GM18909 (cell line): ENCODE results near the gene GNA12.

ENCODE experiments used
- ATAC-seq: cut with Tn5 transposase; IDR thresholded peaks from one replicate; pipeline ENCODE4 v1.9.1; 2021; ENCODE audit warnings: mild to moderate bottlenecking; ENCODE audit not compliant: unreplicated experiment, poor library complexity

The GNA12 gene

DNA sequence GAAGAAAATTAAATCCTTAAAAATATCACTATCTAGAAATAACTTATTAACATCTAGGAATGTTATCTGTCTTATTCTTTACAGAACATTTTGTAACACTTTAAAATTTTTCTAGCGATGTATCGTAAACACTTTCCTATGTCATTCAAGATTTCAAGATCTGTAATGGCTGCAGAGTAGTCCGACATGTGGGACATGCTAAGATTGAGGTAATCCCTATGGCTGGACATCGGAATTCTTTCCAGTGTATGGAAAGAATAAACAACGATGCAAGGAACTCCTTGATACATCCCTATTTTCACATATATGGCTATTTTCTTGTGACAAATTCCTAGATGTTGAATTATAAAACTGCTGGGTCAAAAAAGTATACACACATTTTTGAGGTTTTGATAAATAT is 37.5 kb downstream of the GNA12 start:
- no peak for ATAC-seq

- no peak for ATAC-seq
Measured at GRCh38 chr7:2805213-2805944, 38.7 kb downstream of the GNA12 start.

DNA sequence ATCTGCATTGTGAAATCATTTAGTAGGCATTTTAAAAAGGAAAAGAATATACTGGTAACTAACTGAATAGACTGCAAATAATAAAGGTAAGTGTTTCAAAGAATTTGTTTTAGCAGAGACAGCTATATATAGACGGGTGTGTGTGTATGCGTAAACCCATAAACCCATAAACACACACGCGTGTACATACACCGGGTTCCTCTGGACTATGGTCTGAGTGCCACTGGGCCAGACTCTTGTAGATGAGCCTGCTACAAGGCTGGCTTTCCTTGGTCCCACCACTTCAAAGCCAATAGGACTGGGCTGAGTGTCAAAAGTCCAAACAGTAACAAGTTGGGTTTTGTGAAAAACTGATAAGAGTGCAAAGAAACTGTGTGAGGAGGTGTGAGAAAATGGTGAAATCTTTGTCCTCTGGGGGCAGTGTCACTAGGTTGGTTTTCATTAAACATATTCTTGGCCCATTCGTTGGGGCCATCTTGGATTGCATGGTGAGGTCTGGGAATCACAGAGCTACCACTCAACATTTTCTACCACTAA is 39.8 kb downstream of the GNA12 start:
- no peak for ATAC-seq

- ATAC-seq = no peak
Measured at GRCh38 chr7:2803755-2804154, 40.4 kb downstream of the GNA12 start.

DNA sequence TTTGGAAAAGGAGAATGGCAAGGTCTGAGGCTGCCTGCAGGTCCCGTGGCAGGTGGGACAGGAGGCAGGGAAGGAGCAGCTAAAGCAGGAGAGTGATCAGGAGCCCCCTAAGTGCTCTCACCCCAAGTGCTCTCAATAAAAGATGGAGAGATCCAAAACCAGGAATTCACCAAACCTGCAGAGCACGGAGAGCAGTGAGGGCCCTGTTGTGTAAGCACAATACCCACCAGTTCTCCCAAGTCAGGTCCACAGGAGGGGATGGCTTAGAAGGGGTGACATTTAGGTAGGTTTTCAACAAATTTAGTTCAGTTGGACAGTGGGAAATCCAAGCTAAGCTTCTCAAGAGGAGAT is 40.8 kb downstream of the GNA12 start:
- ATAC-seq = no peak

- no peak for ATAC-seq
Measured at GRCh38 chr7:2802504-2803341, 41.4 kb downstream of the GNA12 start.

DNA sequence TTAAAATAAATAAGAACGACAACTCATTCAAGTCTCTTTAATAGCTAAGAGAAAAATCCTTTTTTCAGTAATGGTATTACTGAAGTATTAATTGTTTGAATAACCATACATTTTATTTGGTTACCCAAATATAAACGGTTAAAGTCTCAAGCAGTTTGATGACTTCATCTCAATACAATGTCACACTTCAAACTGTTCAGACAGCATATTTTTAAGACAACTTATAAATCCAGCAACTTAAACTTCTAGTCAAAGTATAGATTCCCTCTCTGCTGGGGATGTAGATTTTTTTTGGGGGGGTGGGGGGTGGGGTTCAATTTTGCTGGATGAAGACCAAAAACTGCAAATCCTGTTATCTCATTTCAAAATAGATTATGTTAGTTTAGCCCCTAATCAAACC is 42.0 kb downstream of the GNA12 start:
- no peak for ATAC-seq

DNA sequence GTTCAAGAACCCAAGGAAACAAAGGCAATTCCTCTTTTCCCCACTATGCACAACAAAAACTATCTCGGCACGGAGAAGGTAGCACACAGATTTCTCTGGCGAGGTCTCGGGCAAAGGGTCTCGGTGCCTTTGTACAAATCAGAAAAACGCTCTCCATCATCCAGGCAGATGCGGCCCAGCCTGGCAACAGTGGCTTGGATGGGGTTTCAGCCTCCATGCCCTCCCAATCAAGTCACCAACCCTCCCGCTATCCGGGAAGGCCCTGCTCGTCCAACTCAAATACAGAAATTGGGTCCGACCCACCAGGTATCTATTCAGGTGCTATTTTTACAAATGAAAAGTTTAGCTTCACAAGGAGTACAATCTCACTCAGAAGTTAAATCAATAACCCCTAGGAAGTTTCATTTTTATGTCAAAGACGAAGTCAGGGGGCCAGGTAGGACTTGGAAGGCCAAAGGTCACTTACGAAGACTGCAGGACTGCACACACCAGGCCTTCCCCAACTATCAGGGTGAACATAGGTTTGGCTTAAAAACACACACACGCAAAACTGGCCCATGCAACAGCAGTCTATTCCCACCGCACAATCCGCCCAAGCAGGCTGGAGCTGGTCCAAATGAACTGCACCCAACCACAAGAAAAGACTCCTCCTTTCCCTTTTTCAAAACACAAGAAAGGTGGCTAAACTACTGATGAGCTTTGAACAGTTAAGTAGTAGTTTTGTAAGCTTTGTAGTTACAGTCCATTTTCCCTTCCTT is 43.0 kb downstream of the GNA12 start:
- ATAC-seq = no peak

- ATAC-seq = no peak
Measured at GRCh38 chr7:2800220-2800930, 43.7 kb downstream of the GNA12 start.

- no peak for ATAC-seq
Measured at GRCh38 chr7:2799253-2799652, 44.9 kb downstream of the GNA12 start.

- no peak for ATAC-seq
Measured at GRCh38 chr7:2798669-2799068, 45.4 kb downstream of the GNA12 start.

DNA sequence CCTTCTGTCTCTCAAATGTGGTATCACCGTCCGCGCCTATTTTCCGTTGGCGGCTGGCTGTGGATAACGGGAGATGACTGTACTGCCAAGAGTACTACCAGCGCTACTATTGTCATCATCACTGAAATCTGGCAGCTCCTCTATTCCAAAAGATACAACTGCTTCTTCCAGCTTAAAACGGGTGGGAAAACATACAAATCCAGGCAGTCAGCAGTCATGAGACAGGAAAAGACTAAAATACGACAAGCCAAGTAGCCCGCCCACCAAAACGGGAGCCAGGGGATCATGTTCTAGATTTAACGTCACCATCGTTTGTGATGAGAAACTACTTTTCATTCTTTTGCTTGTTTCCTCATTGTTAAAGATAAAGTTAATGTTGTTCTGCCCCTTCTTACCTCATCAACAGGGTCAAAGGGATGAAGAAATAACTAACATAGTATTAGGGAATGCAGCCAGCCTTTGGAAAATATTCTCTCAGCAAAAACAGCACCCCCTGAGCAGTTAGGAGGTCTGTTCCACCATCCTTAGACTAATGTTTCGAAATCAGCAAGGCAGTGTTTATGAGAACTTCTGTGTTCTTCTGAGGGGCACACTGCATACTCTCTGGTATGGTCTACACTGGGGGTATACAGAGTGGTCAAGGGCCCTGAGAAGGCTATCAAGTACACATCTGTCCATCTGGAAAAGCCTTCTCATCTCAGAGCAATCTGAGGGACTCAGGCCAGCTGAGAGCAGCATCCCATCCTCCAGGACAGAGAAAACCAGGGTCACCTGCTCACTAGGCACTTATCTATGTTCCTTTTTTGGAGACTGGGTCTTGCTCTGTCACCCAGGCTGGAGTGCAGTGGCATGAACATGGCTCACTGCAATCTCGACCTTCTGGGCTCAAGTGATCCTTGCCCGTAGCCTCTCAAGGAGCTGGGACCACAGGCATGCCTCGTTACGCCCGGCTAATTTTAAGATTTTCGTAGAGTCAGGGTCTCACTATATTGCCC is 47.5 kb downstream of the GNA12 start:
- no peak for ATAC-seq

GRCh38 chr7:2795906-2796305 is 48.2 kb downstream of the GNA12 start:
- ATAC-seq = no peak

DNA sequence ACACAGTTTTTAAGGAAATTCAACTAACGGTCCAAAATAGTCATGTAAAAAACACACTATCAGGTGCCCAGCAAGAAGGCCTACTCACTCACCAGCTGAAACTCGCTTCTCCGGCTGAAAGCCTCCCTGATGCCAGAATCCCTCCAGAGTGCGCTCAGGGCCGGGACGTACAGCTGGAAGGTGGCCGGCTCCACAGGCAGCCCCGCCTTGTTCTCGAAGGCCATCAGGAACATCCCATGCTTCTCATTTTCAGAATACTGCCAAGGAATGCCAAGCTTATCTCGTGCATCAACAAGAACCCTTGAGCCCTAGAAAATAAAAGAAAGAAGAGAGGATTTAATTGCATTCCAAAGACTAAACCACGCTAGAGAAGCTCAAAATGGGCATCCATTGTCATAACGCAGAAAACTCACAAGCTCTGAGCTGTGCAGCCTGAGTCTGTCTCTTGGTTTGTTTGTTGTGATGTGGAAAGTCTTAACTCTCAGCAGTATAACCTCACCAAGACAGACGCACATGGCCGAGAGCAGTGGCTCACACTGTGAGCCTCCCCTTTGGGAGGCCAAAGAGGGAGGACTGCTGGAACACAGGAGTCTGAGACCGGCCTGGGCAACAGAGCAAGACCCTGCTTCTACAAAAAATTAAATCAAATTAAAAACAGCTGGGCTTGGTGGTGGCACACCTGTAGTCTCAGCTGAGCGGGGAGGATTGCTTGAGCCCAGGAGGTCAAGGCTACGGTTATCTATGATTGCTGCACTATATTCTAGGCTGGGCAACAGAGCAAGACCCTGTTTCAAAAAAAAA is 49.1 kb downstream of the GNA12 start:
- ATAC-seq = no peak

GRCh38 chr7:2792856-2793487 is 51.1 kb downstream of the GNA12 start:
- no peak for ATAC-seq

GRCh38 chr7:2792235-2792634 is 51.9 kb downstream of the GNA12 start:
- no peak for ATAC-seq

- ATAC-seq = no peak
Measured at GRCh38 chr7:2791390-2791789, 52.7 kb downstream of the GNA12 start.
